Measurements from ENCODE around the gene TIMMDC1. TPM values are rescaled to one million over a fixed set of nuclear protein-coding genes. Genes with fewer than 3 reads are reported as not detected.

TIMMDC1 gene
- total RNA-seq, 1 donor from 2014 or later, result 117 TPM

GRCh38 chr3:119492128-119492527 lies 6.2 kb upstream of the TIMMDC1 start:
- intact Hi-C loops (cut with micrococcal nuclease), result no loop called here
- Mint-ChIP-seq H3K4me1 (peaks cover 4% of the 10 kb centered on the region), H3K4me3 (no peak overlapping the region), H3K36me3 (ENCODE audit: low read depth) (peaks cover 36% of the 10 kb centered on the region), H3K27me3 (no peaks in the 10 kb centered on the region), H3K27ac (no peak overlapping the region), H3K9me3 (no peaks in the 10 kb centered on the region)
- DNase-seq, result no peak

GRCh38 chr3:119492810-119493209 lies 5.5 kb upstream of the TIMMDC1 start:
- no peak overlapping the region for H3K4me3 Mint-ChIP-seq
- intact Hi-C loops (cut with micrococcal nuclease), result no loop called here
- no peak overlapping the region for H3K27ac Mint-ChIP-seq
- H3K36me3 Mint-ChIP-seq (ENCODE audit: low read depth), result peaks cover 36% of the 10 kb centered on the region
- peaks cover 9% of the 10 kb centered on the region for H3K4me1 Mint-ChIP-seq
- DNase-seq, result no peak
- no peaks in the 10 kb centered on the region for H3K9me3 Mint-ChIP-seq
- H3K27me3 Mint-ChIP-seq, result no peaks in the 10 kb centered on the region

- Mint-ChIP-seq H3K27ac (no peak overlapping the region), H3K4me3 (no peak overlapping the region), H3K4me1 (peaks cover 11% of the 10 kb centered on the region), H3K27me3 (no peaks in the 10 kb centered on the region), H3K9me3 (no peaks in the 10 kb centered on the region), H3K36me3 (ENCODE audit: low read depth) (peaks cover 35% of the 10 kb centered on the region)
- intact Hi-C loops (cut with micrococcal nuclease), result no loop called here
- peak; percentile 43 for DNase-seq
These were observed 3.8 kb upstream of the TIMMDC1 start for GRCh38 chr3:119494597-119494996.

- H3K4me1 Mint-ChIP-seq, result peaks cover 23% of the 10 kb centered on the region
- peak; percentile 68 for DNase-seq
- peak overlapping the region; percentile 99 for H3K4me3 Mint-ChIP-seq
- intact Hi-C loops (cut with micrococcal nuclease), result loop anchor here (1.0 to 2.0 kb wide), 10 partner anchors 10 to 597 kb away; partner anchors contain the start of genes ARHGAP31, CD80, CFAP91 and COX17
- H3K27ac Mint-ChIP-seq, result peak overlapping the region; percentile 99
- H3K27me3 Mint-ChIP-seq, result no peaks in the 10 kb centered on the region
- H3K36me3 Mint-ChIP-seq (ENCODE audit: low read depth), result peaks cover 32% of the 10 kb centered on the region
- H3K9me3 Mint-ChIP-seq, result no peaks in the 10 kb centered on the region
These were observed 544 bp upstream of the TIMMDC1 start for GRCh38 chr3:119497820-119498185.

- H3K36me3 Mint-ChIP-seq (ENCODE audit: low read depth), result peaks cover 37% of the 10 kb centered on the region
- DNase-seq, result no peak
- intact Hi-C loops (cut with micrococcal nuclease), result no loop called here
- H3K4me3 Mint-ChIP-seq, result peak overlapping the region; percentile 55
- H3K27me3 Mint-ChIP-seq, result no peaks in the 10 kb centered on the region
- H3K9me3 Mint-ChIP-seq, result no peaks in the 10 kb centered on the region
- peaks cover 27% of the 10 kb centered on the region for H3K4me1 Mint-ChIP-seq
- peak overlapping the region; percentile 11 for H3K27ac Mint-ChIP-seq
These were observed 1.9 kb downstream of the TIMMDC1 start for GRCh38 chr3:119500265-119500664.

GRCh38 chr3:119500901-119501300 lies 2.6 kb downstream of the TIMMDC1 start:
- no peaks in the 10 kb centered on the region for H3K27me3 Mint-ChIP-seq
- peaks cover 30% of the 10 kb centered on the region for H3K4me1 Mint-ChIP-seq
- DNase-seq, result no peak
- intact Hi-C loops (cut with micrococcal nuclease), result no loop called here
- peaks cover 43% of the 10 kb centered on the region for H3K36me3 Mint-ChIP-seq (ENCODE audit: low read depth)
- peak overlapping the region; percentile 10 for H3K27ac Mint-ChIP-seq
- H3K4me3 Mint-ChIP-seq, result peak overlapping the region; percentile 55
- H3K9me3 Mint-ChIP-seq, result no peaks in the 10 kb centered on the region

GRCh38 chr3:119506631-119507030 lies 8.3 kb downstream of the TIMMDC1 start:
- H3K27me3 Mint-ChIP-seq, result no peaks in the 10 kb centered on the region
- H3K27ac Mint-ChIP-seq, result peak overlapping the region; percentile 90
- peaks cover 37% of the 10 kb centered on the region for H3K4me1 Mint-ChIP-seq
- peaks cover 57% of the 10 kb centered on the region for H3K36me3 Mint-ChIP-seq (ENCODE audit: low read depth)
- H3K4me3 Mint-ChIP-seq, result peak overlapping the region; percentile 85
- DNase-seq, result no peak
- H3K9me3 Mint-ChIP-seq, result no peaks in the 10 kb centered on the region
- intact Hi-C loops (cut with micrococcal nuclease), result no loop called here

GRCh38 chr3:119507404-119507803 lies 9.1 kb downstream of the TIMMDC1 start:
- H3K27me3 Mint-ChIP-seq, result no peaks in the 10 kb centered on the region
- H3K9me3 Mint-ChIP-seq, result no peaks in the 10 kb centered on the region
- peak overlapping the region; percentile 85 for H3K4me3 Mint-ChIP-seq
- no peak for DNase-seq
- peak overlapping the region; percentile 90 for H3K27ac Mint-ChIP-seq
- H3K36me3 Mint-ChIP-seq (ENCODE audit: low read depth), result peaks cover 58% of the 10 kb centered on the region
- intact Hi-C loops (cut with micrococcal nuclease), result no loop called here
- peaks cover 35% of the 10 kb centered on the region for H3K4me1 Mint-ChIP-seq

- Mint-ChIP-seq H3K9me3 (no peaks in the 10 kb centered on the region), H3K36me3 (ENCODE audit: low read depth) (peaks cover 59% of the 10 kb centered on the region), H3K4me3 (peak overlapping the region; percentile 41), H3K27ac (peak overlapping the region; percentile 90), H3K4me1 (peaks cover 40% of the 10 kb centered on the region), H3K27me3 (no peaks in the 10 kb centered on the region)
- peak; percentile 79 for DNase-seq
- intact Hi-C loops (cut with micrococcal nuclease), result loop anchor here (1.0 to 2.0 kb wide), 6 partner anchors 10 to 214 kb away; partner anchors contain the start of genes ARHGAP31, CD80 and TIMMDC1
These were observed 10.0 kb downstream of the TIMMDC1 start for GRCh38 chr3:119508172-119508845.

GRCh38 chr3:119510690-119511089 lies 12.3 kb downstream of the TIMMDC1 start:
- Mint-ChIP-seq H3K9me3 (no peaks in the 10 kb centered on the region), H3K4me3 (no peak overlapping the region), H3K27ac (no peak overlapping the region), H3K4me1 (peaks cover 39% of the 10 kb centered on the region), H3K27me3 (no peaks in the 10 kb centered on the region), H3K36me3 (ENCODE audit: low read depth) (peaks cover 60% of the 10 kb centered on the region)
- intact Hi-C loops (cut with micrococcal nuclease), result no loop called here
- DNase-seq, result no peak

GRCh38 chr3:119514637-119515036 lies 16.3 kb downstream of the TIMMDC1 start:
- Mint-ChIP-seq H3K9me3 (peaks cover 7% of the 10 kb centered on the region), H3K4me3 (no peak overlapping the region), H3K4me1 (peaks cover 10% of the 10 kb centered on the region), H3K36me3 (ENCODE audit: low read depth) (peaks cover 61% of the 10 kb centered on the region), H3K27me3 (no peaks in the 10 kb centered on the region), H3K27ac (no peak overlapping the region)
- peak; percentile 32 for DNase-seq
- intact Hi-C loops (cut with micrococcal nuclease), result no loop called here

- H3K27me3 Mint-ChIP-seq, result no peaks in the 10 kb centered on the region
- H3K4me1 Mint-ChIP-seq, result peaks cover 10% of the 10 kb centered on the region
- intact Hi-C loops (cut with micrococcal nuclease), result no loop called here
- H3K36me3 Mint-ChIP-seq (ENCODE audit: low read depth), result peaks cover 80% of the 10 kb centered on the region
- DNase-seq, result no peak
- no peak overlapping the region for H3K4me3 Mint-ChIP-seq
- peaks cover 17% of the 10 kb centered on the region for H3K9me3 Mint-ChIP-seq
- H3K27ac Mint-ChIP-seq, result no peak overlapping the region
These were observed 18.8 kb downstream of the TIMMDC1 start for GRCh38 chr3:119517112-119517511.

- DNase-seq, result no peak
- Mint-ChIP-seq H3K4me1 (peaks cover 12% of the 10 kb centered on the region), H3K36me3 (ENCODE audit: low read depth) (peaks cover 83% of the 10 kb centered on the region), H3K27me3 (no peaks in the 10 kb centered on the region), H3K4me3 (no peak overlapping the region), H3K9me3 (peaks cover 17% of the 10 kb centered on the region), H3K27ac (no peak overlapping the region)
- intact Hi-C loops (cut with micrococcal nuclease), result no loop called here
These were observed 19.7 kb downstream of the TIMMDC1 start for GRCh38 chr3:119518026-119518425.

GRCh38 chr3:119524931-119525662 lies 26.8 kb downstream of the TIMMDC1 start:
- Mint-ChIP-seq H3K4me1 (peaks cover 15% of the 10 kb centered on the region), H3K27me3 (no peaks in the 10 kb centered on the region), H3K4me3 (no peak overlapping the region), H3K9me3 (peaks cover 9% of the 10 kb centered on the region), H3K27ac (no peak overlapping the region), H3K36me3 (ENCODE audit: low read depth) (peaks cover 67% of the 10 kb centered on the region)
- no peak for DNase-seq
- intact Hi-C loops (cut with micrococcal nuclease), result no loop called here
